HFF-Myc (cell line): ENCODE measurements around the gene RASSF5.
A peak's percentile ranks its signal among the peaks of the same experiment; 100 is the strongest.

Source experiments
- DNase-seq: peaks from one replicate; pipeline ENCODE4 v3.0.0-alpha.2; 2011; ENCODE audit warnings: low read depth; ENCODE audit errors: extremely low read depth
- H3K4me3 ChIP-seq: replicated peaks from 2 replicates; pipeline ENCODE4 v1.5.1; 2011; ENCODE audit warnings: low read depth, mild to moderate bottlenecking, control low read depth, low read length
- TF ChIP-seq, protein P1 (sequence below): IDR thresholded peaks from 2 replicates; pipeline ENCODE4 v1.5.1; 2012; ENCODE audit warnings: mild to moderate bottlenecking, low read depth, low read length, control low read depth; ENCODE audit errors: missing control alignments

RASSF5 gene

DNA sequence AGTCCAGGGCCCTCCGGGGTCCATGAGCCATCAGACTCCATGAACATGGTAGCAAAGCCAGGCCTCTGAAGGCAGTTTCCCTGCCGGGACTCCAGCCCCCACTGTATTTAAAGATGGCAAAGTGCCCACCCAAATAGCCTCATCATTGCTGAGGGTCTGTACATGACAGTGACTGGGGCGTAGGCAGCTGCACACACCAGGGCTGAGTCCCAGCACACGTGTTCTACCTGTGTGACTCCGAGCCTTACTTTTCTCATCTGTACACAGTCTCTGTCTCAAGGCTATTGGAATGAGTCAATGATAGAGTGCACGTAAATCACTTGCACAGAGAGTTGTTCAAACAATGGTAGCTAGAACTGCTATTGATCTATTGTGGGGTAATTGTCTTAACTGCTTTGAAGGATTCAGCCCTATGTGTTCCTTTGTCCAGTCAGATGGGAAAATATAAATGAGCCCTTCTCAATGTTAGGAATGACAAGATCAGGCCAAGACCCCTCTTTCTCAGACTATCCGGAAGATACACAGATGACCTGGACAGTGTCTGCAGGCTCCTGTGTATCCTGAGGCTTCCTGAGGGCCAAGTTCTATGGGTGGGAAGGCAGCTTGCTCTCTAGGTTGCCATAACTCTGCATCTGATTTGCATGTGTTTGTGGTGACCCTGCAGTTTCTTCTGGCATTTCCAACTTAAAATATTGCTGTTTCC is 48.9 kb downstream of the RASSF5 start:
- TF ChIP-seq, protein P1, sequence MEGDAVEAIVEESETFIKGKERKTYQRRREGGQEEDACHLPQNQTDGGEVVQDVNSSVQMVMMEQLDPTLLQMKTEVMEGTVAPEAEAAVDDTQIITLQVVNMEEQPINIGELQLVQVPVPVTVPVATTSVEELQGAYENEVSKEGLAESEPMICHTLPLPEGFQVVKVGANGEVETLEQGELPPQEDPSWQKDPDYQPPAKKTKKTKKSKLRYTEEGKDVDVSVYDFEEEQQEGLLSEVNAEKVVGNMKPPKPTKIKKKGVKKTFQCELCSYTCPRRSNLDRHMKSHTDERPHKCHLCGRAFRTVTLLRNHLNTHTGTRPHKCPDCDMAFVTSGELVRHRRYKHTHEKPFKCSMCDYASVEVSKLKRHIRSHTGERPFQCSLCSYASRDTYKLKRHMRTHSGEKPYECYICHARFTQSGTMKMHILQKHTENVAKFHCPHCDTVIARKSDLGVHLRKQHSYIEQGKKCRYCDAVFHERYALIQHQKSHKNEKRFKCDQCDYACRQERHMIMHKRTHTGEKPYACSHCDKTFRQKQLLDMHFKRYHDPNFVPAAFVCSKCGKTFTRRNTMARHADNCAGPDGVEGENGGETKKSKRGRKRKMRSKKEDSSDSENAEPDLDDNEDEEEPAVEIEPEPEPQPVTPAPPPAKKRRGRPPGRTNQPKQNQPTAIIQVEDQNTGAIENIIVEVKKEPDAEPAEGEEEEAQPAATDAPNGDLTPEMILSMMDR: no peak
- H3K4me3 ChIP-seq: no peak overlapping the region

DNA sequence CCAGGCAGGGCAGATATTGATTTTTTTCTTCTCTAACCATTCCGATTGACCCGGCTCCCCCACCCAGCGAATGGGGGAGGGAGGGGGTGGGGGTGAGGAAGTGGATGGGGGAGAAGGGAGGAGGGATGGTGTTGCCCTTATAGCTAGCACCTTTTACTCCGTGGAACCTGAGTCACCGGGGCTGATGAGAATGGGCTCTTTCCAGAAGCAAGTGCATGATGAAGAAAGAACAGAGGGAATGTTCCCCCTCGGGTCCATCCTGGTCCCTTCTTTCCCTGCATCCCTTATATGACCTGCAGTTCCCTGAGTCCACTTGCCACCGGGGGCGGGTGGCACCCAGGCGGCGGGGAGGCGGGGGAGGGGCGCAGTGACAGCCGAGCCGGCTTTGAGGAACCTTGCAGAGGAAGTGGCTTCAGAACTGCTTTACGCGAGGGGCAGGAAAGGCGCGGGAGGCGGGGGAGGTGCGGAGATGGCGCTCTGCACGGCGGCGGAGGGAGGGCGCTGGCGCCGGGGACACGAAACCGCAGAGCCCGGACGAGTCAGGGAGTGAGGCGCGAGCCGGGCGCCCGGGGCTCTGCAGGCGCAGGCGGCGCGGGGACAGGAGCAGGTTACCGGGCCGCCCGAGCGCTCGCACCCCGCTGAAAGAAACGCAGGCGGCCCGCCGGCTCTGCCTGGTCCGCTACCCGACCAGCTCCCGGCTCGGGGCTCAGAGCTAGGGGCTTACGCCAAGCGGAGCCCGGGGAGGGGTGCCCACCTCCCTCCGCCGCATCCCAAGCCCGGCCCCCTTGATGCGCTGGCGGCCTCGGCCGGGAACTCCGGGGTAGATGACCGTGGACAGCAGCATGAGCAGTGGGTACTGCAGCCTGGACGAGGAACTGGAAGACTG is 49.7 kb downstream of the RASSF5 start:
- no peak for DNase-seq
- TF ChIP-seq, protein P1: no peak
- peak overlapping the region; percentile 53 for H3K4me3 ChIP-seq

More for the DNA sequence above, 48.9 kb downstream of the RASSF5 start:
- DNase-seq: no peak

DNA sequence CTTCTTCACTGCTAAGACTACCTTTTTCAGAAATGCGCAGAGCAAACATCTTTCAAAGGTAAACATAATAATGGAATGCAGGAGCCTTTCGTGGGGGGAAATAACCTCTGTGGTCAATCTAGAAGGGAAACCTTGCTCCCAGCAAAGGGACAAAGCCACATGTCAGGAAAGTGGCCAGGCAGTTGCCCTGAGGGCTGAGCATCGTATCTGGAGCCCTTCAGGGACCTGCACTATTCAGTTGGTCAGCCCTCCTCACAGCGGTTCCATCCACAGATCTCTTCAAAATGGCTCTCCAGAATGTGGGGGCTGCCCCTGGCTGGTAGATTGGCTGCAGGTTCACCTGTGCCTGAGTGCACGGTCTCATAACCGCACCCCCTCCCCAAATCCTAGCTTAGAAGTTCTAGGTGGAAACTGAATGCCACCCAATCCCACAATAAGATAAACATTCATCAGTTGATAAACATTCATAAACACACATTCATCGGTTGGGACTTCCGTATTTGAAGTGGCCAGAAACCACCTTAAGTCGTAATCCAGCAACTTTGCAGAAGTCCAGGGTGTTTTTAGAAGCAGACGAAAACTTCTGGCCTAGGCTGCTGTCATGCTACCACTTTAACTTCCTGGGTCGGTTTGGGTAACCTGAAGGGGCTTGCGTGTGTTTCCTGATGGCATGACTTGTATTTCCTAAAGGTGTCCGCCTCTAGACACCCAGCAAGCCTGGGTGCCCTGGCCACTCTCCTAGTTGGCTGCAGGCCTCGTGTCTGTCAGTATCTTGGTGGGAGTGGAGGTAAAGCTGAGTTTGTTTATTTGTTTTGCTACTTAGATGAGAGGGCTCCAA is 50.5 kb downstream of the RASSF5 start:
- no peak for DNase-seq
- TF ChIP-seq, protein P1: no peak
- H3K4me3 ChIP-seq: peak overlapping the region; percentile 53

DNA sequence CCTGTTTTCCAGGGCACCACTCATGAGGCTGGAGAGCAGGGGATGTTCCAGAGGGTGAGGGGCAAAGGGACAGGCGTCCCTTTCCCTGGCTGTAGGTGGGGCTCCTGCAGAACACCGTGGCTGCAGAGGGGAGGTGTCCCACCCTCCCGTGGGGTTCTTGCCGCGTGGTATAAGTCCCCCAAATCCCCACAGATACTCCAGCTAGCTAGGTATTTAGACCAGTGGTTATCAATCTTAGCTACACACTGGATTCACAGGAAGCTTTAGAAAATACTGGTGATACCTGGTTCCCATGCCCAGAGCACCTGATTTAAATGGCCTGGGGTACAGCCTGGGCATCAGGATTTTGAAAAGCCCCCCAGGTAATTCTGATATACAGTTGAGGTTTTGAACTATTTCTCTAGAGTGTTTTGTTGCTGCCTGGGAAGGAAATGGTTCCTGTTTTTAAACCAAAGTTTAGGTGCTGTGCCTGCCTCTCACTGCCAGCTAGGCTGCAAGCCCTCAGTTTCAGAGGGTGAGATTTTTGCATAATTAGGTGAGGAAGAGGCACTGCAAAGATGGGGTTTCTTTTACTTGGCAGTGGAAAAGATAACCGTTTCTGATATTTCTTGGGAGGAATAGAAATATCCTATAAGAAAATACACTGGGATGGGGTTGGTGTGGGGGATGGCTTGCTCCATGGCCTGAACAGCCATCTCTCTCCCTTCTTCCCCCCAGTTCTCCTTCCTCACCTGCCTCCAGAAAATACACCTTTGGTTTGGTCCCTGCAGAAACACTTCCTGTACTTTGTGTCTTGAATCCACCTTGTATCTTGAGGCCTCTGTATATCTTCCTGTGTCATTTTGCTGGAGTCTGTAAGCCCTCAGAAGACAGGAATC is 51.7 kb downstream of the RASSF5 start:
- TF ChIP-seq, protein P1: no peak

DNA sequence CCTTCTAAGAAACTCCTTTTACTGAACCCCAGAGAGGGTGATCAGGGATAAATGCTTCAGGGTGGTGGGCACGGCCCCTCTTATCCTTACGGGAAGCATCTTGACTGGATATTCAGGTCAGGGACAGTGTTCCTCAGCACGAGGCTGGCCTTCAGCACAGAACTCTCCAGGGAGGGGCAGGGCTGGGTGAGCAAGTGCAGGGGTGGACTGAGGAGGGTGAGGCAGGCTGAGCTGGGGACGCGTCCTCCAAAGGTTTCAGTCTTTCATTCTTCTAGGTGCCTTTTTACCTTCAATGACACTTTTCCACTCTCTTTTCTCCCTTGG is 52.3 kb downstream of the RASSF5 start:
- no peak for DNase-seq
- TF ChIP-seq, protein P1: no peak
- H3K4me3 ChIP-seq: no peak overlapping the region

More for the DNA sequence above, 51.7 kb downstream of the RASSF5 start:
- H3K4me3 ChIP-seq: no peak overlapping the region
- DNase-seq: no peak
